Measurements from ENCODE around the gene GPR153.

Gene GPR153

GRCh38 chr1:6198646-6199297 lies 62.1 kb downstream of the GPR153 start:
- DNase-seq, result no peak

- DNase-seq, result no peak
These were observed 63.0 kb downstream of the GPR153 start for GRCh38 chr1:6197746-6198427.
